HG03432 (cell line): ENCODE measurements around the gene MRPS2.

Source experiments
- ATAC-seq: cut with Tn5 transposase; IDR thresholded peaks from one replicate; pipeline ENCODE4 v1.9.1; 2021; ENCODE audit warnings: mild to moderate bottlenecking, moderate library complexity; ENCODE audit not compliant: unreplicated experiment

MRPS2 gene

GRCh38 chr9:135480071-135480939 lies 20.2 kb upstream of the MRPS2 start:
- ATAC-seq, result no peak

- ATAC-seq, result no peak
These were observed 19.6 kb upstream of the MRPS2 start for GRCh38 chr9:135480940-135481310.

- no peak for ATAC-seq
These were observed 18.3 kb upstream of the MRPS2 start for GRCh38 chr9:135482015-135482754.

- no peak for ATAC-seq
These were observed 15.8 kb upstream of the MRPS2 start for GRCh38 chr9:135484460-135485277.

- no peak for ATAC-seq
These were observed 15.1 kb upstream of the MRPS2 start for GRCh38 chr9:135485385-135485784.

GRCh38 chr9:135485832-135486231 lies 14.7 kb upstream of the MRPS2 start:
- ATAC-seq, result no peak

- ATAC-seq, result no peak
These were observed 14.0 kb upstream of the MRPS2 start for GRCh38 chr9:135486267-135487065.

- ATAC-seq, result no peak
These were observed 13.0 kb upstream of the MRPS2 start for GRCh38 chr9:135487281-135488012.

- ATAC-seq, result no peak
These were observed 12.5 kb upstream of the MRPS2 start for GRCh38 chr9:135488013-135488330.

GRCh38 chr9:135488527-135488926 lies 12.0 kb upstream of the MRPS2 start:
- ATAC-seq, result no peak

- ATAC-seq, result no peak
These were observed 11.1 kb upstream of the MRPS2 start for GRCh38 chr9:135489188-135489906.

- ATAC-seq, result no peak
These were observed 10.2 kb upstream of the MRPS2 start for GRCh38 chr9:135490166-135490870.

- ATAC-seq, result no peak
These were observed 9.5 kb upstream of the MRPS2 start for GRCh38 chr9:135490980-135491464.

- no peak for ATAC-seq
These were observed 8.7 kb upstream of the MRPS2 start for GRCh38 chr9:135491764-135492163.

- no peak for ATAC-seq
These were observed 7.4 kb upstream of the MRPS2 start for GRCh38 chr9:135492886-135493669.

GRCh38 chr9:135494791-135495559 lies 5.5 kb upstream of the MRPS2 start:
- no peak for ATAC-seq
